ENCODE data around the gene KRTAP2-3.
"Not testable (repeated sequence)": the region's sequence is repeated elsewhere in the genome, so short reads cannot be mapped to it uniquely, and the experiment has no call there.

KRTAP2-3 gene

DNA sequence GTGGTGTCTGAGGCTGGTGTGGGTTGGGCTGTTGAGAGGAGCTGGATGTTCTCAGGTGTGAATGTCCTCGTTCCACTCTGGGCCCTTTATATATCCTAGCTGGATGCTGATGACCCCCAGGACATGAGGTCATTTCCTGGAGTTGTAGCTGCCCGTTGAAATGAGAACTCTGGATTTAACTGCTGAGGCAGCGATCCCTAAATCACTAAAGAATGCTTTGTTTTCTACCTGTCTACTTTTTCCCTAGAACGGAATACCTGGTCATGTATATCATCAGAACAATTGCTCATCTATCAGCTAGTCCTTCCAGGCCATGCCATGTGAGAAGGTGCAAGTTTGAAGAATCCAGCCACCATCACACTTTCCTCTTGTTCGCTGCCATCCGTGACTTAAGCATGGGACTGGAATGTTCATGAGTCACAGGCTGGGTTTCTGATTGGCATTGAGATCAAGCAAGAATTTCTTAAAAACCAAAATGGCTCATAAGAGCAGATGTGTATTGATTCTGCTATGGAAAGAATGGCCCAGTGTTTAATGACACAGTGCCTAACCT is at the start of gene KRTAP2-3:
TSS of gene KRTAP2-3 (minus strand) at position 63 of the 553 bp plus-strand sequence. CDS start 64 bp downstream, outside the sequence.
- DNase-seq, result no peak

- not testable (repeated sequence) for DNase-seq
Measured at GRCh38 chr17:41108728-41109386, 48.9 kb upstream of the KRTAP2-3 start.

- no peak for DNase-seq
Measured at GRCh38 chr17:41107941-41108450, 48.1 kb upstream of the KRTAP2-3 start.

GRCh38 chr17:41105347-41105746 is 45.4 kb upstream of the KRTAP2-3 start, which contains the start of gene KRTAP4-9:
KRTAP4-9 (plus strand) TSS chr17:41105389; CDS start chr17:41105389, 0 bp downstream.
- not testable (repeated sequence) for DNase-seq

DNA sequence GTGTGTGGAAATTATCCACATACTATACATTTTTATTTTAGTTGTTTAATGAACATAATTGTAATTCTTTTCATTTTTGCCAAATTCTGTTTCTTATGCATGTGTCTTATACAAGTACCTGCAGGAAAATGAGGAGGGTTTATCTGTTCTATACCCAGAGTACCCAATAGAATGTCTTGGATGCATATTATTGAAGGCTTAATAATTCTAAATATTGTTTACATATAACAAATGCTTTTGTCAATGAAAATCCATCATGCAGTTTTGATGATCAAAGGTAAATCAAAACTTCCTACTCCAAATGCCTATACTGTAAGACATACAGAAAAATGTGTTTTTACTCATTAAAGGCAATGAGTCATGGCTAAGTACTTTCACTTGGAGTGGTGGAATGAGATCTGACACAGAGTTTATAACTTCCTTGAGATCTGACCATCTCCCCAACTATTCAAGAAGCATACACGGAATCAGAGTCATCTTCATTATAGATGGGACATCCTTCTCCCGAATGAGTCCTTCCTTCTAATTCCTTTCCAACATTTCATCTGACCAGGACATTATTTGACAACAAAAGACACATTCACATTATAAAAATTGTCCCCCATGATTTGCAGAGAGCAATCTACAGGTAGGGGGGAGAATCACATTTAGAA is 44.6 kb upstream of the KRTAP2-3 start:
- DNase-seq, result not testable (repeated sequence)

- no peak for DNase-seq
Measured at GRCh38 chr17:41103896-41104295, 44.0 kb upstream of the KRTAP2-3 start.

GRCh38 chr17:41101586-41102259 is 41.8 kb upstream of the KRTAP2-3 start, which contains the start of gene KRTAP4-16:
KRTAP4-16 (minus strand) TSS chr17:41102209; CDS start chr17:41102209, 0 bp downstream.
- no peak for DNase-seq

GRCh38 chr17:41099682-41100480 is 40.0 kb upstream of the KRTAP2-3 start:
- DNase-seq, result not testable (repeated sequence)

GRCh38 chr17:41098481-41098880 is 38.6 kb upstream of the KRTAP2-3 start:
- no peak for DNase-seq

DNA sequence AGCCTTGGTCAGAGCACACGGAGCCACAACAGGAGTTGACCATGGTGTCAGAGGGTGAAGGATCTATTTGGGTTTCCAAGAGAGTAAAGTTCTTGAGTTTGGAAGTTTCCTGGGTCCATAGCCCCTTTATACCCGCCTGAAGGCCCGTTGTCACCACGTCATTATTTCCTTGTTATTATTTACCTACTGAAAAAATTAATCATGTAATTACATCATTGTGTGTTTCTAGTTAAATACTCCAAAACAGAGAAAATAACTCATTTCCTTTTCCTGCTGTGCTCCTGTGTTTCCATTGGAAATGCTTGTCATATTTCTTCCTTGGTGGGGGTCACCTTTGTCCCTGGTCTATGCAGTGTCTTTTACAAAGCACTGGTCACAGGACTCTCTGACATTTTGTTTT is 38.1 kb upstream of the KRTAP2-3 start, which contains the start of gene KRTAP4-8:
TSS of gene KRTAP4-8 (minus strand) at position 101 of the 400 bp plus-strand sequence. CDS start at position 43, 58 bp downstream.
- no peak for DNase-seq

- no peak for DNase-seq
Measured at GRCh38 chr17:41096055-41096454, 36.1 kb upstream of the KRTAP2-3 start.

GRCh38 chr17:41088760-41089352 is 28.9 kb upstream of the KRTAP2-3 start:
- DNase-seq, result not testable (repeated sequence)

DNA sequence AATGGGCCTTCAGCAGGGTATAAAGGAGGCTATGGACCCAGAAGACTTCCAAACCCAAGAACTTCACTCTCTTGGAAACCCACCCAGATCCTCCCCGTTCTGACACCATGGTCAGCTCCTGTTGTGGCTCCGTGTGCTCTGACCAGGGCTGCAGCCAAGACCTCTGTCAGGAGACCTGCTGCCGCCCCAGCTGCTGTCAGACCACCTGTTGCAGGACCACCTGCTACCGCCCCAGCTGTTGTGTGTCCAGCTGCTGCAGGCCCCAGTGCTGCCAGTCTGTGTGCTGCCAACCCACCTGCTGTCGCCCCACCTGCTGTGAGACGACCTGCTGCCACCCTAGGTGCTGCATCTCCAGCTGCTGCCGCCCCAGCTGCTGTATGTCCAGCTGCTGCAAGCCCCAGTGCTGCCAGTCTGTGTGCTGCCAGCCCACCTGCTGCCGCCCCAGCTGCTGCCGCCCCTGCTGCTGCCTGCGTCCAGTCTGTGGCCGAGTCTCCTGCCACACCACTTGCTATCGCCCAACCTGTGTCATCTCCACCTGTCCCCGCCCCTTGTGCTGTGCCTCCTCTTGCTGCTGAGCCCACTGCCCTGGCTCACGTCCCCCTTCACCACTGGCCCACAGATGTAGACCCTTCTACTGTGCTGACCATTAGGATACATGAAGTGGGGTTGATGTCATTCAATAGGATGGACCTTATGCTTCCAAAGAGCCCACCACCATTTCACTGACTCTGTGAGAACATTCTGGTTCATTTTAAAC is 24.4 kb upstream of the KRTAP2-3 start, which contains the start of gene KRTAP4-7:
TSS of gene KRTAP4-7 (plus strand) at position 51 of the 757 bp plus-strand sequence. CDS start at position 108, 57 bp downstream.
- DNase-seq, result not testable (repeated sequence)

- DNase-seq, result not testable (repeated sequence)
Measured at GRCh38 chr17:41083427-41083826, 23.5 kb upstream of the KRTAP2-3 start.

DNA sequence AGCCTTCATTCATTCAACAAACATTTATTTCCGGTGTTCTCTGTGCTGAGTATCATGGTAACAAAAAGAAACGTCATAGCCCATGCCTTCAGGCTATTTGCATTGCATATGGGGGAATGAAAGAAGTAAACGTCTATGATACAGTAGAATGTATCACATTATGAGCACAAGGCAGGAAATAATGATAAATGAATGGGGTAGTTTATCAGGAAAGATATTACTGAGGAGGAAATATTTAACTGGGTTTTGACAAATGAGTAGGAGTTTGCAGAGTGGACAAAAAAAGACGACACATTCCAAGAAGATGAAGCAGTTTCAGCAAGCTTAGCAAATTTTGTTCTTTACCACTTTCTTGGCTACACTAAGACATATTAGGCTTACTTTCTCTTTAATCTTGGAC is 22.7 kb upstream of the KRTAP2-3 start:
- DNase-seq, result no peak

DNA sequence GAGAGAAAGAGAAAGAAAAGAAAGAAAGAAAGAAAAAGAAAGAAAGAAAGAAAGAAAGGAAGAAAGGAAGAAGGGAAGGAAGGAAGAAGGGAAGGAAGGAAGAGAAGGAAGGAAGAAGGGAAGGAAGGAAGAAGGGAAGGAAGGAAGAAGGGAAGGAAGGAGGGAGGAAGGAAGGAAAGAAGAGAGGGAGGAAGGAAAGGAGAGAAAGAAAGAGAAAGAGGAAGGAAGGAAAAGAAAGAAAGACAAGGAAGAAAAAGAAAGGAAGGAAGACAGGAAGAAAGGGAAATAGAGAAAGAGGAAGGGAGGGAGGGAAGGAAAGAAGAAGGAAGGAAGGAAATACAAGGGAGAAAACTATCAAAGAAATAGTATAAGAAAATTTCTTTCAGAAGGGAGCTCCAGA is 16.9 kb upstream of the KRTAP2-3 start:
- DNase-seq, result no peak

GRCh38 chr17:41073676-41074075 is 13.8 kb upstream of the KRTAP2-3 start:
- no peak for DNase-seq

GRCh38 chr17:41071606-41072360 is 11.9 kb upstream of the KRTAP2-3 start:
- no peak for DNase-seq

- no peak for DNase-seq
Measured at GRCh38 chr17:41069031-41069430, 9.1 kb upstream of the KRTAP2-3 start.

DNA sequence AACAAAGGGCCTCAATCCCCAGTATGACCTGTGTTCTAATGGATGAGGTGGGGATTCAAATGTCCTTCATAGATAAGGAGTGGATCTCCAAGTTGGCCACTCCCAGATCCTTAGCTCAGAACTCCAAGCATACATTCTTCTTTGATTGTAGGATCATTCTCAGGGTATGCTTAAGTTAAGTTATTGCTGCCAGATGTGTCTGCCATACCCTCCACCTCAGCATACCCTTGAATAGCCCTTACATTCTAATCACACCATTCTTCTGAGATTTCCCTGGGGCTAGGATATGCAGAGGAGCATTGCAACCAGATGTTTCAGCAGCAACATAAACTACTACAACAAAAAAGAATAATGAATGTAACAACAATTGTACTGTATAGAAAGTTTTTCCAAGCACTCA is 7.4 kb upstream of the KRTAP2-3 start:
- no peak for DNase-seq
